GM21515 (cell line): ENCODE data around the gene CAMKK1.

ENCODE experiments used
- ATAC-seq: cut with Tn5 transposase; IDR thresholded peaks from one replicate; pipeline ENCODE4 v1.9.1; 2021; ENCODE audit not compliant: unreplicated experiment

Gene CAMKK1

DNA sequence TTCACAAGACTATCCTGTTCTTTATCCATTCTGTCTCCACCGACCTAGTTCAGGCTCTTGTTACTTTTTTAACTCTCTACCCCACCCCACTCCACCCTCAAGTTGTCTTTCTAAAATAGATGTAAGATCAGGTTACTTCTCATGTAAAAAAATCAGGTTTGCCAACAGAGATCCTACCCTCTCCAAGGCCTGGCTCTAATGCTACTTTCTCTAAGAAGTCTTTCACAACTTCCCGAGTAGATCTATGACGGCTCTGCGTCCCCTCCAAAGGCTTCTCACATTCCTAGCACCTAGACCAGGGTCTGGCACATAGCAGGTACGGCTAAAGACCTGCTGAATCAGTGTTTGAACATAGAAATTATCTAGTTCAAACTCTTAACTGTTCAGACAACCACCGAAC is 77.7 kb downstream of the CAMKK1 start:
- no peak for ATAC-seq

DNA sequence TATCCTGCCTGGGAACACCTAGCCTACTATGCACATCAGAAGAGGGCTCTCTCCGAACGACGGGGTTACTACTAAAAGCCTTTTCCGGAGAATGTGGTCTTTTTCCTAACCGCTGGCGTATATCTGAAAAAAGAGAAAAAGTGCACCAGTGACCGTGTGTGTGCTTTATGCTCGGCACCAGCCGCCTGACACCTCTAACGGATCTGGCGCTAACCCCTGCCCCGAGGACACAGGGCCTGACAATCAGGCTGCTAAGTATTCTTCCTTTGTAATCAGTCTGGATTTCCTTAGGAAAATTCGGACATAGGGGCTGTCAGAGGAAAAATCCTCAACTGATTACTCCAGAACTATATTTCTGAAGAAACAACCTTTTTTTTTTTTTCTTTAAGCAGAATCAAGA is 78.5 kb downstream of the CAMKK1 start:
- no peak for ATAC-seq

GRCh38 chr17:3813171-3813570 is 79.7 kb downstream of the CAMKK1 start:
- ATAC-seq: no peak

GRCh38 chr17:3812771-3813170 is 80.1 kb downstream of the CAMKK1 start:
- no peak for ATAC-seq

DNA sequence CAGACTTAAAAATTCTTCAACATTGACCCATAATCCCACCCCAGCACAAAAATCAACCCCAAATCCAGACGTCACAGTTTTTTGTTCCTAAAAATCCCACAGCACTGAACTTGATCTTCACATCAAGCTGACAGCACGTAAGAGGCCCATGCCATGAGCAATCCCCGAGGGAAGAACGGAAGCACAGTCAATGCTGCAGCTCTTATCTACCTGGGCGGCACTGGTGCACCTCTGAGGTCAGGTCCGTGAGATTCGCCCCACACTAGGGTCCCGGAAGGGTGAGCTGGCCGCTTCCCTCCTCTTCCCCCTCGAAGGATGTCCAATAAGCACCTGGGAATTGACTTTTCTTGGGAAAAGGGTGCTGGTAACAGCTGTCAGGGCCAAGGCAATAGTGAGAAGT is 80.6 kb downstream of the CAMKK1 start:
- ATAC-seq: no peak
